ENCODE data around the gene SCGB1C1.

DNA sequence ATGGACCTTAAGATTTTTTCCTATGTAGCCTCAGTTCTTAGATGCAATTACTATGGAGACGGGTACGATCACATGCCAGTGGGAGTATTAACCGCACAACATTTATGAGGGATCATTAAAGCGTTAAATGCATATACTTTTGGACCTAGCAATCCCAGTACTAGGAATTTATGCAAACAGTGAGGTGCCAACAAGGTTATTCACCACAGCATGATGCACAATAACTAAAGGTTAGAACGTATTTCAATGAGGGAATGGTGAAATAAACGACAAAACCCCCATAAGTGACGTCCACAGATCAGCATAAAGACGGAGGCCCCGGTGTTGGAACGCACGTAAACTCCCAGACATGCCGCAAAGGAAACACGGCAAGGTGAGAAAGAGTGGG is 42.7 kb downstream of the SCGB1C1 start:
- TF ChIP-seq, protein P1, sequence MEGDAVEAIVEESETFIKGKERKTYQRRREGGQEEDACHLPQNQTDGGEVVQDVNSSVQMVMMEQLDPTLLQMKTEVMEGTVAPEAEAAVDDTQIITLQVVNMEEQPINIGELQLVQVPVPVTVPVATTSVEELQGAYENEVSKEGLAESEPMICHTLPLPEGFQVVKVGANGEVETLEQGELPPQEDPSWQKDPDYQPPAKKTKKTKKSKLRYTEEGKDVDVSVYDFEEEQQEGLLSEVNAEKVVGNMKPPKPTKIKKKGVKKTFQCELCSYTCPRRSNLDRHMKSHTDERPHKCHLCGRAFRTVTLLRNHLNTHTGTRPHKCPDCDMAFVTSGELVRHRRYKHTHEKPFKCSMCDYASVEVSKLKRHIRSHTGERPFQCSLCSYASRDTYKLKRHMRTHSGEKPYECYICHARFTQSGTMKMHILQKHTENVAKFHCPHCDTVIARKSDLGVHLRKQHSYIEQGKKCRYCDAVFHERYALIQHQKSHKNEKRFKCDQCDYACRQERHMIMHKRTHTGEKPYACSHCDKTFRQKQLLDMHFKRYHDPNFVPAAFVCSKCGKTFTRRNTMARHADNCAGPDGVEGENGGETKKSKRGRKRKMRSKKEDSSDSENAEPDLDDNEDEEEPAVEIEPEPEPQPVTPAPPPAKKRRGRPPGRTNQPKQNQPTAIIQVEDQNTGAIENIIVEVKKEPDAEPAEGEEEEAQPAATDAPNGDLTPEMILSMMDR (conservative IDR thresholded peaks at IDR 0.05; ENCODE audit: low read depth in 2 of 2), result no peak
- TF ChIP-seq JUNB (IDR thresholded peaks at IDR 0.05; ENCODE audit: unreplicated experiment) (no peak), CREB1 (CRISPR knock-in tag; IDR thresholded peaks at IDR 0.05; ENCODE audit: low read depth) (no peak), POLR2AphosphoS5 (IDR thresholded peaks at IDR 0.05; ENCODE audit: low read depth) (no peak), EZH2 (IDR thresholded peaks at IDR 0.05; ENCODE audit: low read depth, unreplicated experiment) (no peak), EZH2phosphoT487 (IDR thresholded peaks at IDR 0.05; ENCODE audit: unreplicated experiment) (no peak), ZNF114 (CRISPR knock-in tag; IDR thresholded peaks at IDR 0.05) (no peak), NANOG (IDR thresholded peaks at IDR 0.05; ENCODE audit: borderline replicate concordance) (no peak), ZNF331 (CRISPR knock-in tag; IDR thresholded peaks at IDR 0.05; ENCODE audit: low read depth) (no peak), STAT1 (IDR thresholded peaks at IDR 0.05; ENCODE audit: unreplicated experiment) (no peak)
- TF ChIP-seq, protein P2, sequence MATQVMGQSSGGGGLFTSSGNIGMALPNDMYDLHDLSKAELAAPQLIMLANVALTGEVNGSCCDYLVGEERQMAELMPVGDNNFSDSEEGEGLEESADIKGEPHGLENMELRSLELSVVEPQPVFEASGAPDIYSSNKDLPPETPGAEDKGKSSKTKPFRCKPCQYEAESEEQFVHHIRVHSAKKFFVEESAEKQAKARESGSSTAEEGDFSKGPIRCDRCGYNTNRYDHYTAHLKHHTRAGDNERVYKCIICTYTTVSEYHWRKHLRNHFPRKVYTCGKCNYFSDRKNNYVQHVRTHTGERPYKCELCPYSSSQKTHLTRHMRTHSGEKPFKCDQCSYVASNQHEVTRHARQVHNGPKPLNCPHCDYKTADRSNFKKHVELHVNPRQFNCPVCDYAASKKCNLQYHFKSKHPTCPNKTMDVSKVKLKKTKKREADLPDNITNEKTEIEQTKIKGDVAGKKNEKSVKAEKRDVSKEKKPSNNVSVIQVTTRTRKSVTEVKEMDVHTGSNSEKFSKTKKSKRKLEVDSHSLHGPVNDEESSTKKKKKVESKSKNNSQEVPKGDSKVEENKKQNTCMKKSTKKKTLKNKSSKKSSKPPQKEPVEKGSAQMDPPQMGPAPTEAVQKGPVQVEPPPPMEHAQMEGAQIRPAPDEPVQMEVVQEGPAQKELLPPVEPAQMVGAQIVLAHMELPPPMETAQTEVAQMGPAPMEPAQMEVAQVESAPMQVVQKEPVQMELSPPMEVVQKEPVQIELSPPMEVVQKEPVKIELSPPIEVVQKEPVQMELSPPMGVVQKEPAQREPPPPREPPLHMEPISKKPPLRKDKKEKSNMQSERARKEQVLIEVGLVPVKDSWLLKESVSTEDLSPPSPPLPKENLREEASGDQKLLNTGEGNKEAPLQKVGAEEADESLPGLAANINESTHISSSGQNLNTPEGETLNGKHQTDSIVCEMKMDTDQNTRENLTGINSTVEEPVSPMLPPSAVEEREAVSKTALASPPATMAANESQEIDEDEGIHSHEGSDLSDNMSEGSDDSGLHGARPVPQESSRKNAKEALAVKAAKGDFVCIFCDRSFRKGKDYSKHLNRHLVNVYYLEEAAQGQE (IDR thresholded peaks at IDR 0.05; ENCODE audit: unreplicated experiment), result no peak
- TF ChIP-seq, protein P3, sequence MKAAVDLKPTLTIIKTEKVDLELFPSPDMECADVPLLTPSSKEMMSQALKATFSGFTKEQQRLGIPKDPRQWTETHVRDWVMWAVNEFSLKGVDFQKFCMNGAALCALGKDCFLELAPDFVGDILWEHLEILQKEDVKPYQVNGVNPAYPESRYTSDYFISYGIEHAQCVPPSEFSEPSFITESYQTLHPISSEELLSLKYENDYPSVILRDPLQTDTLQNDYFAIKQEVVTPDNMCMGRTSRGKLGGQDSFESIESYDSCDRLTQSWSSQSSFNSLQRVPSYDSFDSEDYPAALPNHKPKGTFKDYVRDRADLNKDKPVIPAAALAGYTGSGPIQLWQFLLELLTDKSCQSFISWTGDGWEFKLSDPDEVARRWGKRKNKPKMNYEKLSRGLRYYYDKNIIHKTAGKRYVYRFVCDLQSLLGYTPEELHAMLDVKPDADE (IDR thresholded peaks at IDR 0.05), result no peak
